Smooth muscle cell (in vitro differentiated cells): ENCODE data around the gene LRRC8E. TPM values are rescaled to one million over a fixed set of nuclear protein-coding genes. Genes with fewer than 3 reads are reported as not detected.

Experiments used
- DNase-seq: peaks from one replicate; lab custom pipeline; 2025; ENCODE audit not compliant: unreplicated experiment; lab: John Stamatoyannopoulos, UW
- H2AFZ ChIP-seq: fragments of 200-600 bp; sonication (generic); 2 replicates; pipeline ENCODE4 v1.6.0; 2016; ENCODE audit warnings: antibody characterized with exemption, low read depth, mild to moderate bottlenecking
- H3F3A ChIP-seq: fragments of 200-600 bp; sonication (generic); 2 replicates; pipeline ENCODE4 v1.6.0; 2017; ENCODE audit warnings: antibody characterized with exemption, low read depth
- H3K27ac ChIP-seq: fragments of 200-600 bp; sonication (generic); 2 replicates; pipeline ENCODE4 v1.5.1; 2016; ENCODE audit warnings: low read depth, mild to moderate bottlenecking
- H3K27me3 ChIP-seq: fragments of 200-600 bp; sonication (generic); 2 replicates; pipeline ENCODE4 v1.6.1; 2016; ENCODE audit warnings: low read depth, mild to moderate bottlenecking
- H3K36me3 ChIP-seq: fragments of 200-600 bp; sonication (generic); 2 replicates; pipeline ENCODE4 v1.5.1; 2016; ENCODE audit warnings: low read depth
- H3K4me1 ChIP-seq: fragments of 200-600 bp; sonication (generic); 2 replicates; pipeline ENCODE4 v1.5.1; 2016; ENCODE audit warnings: low read depth
- H3K4me2 ChIP-seq: fragments of 200-600 bp; sonication (generic); 2 replicates; pipeline ENCODE4 v1.6.0; 2016; ENCODE audit warnings: mild to moderate bottlenecking
- H3K4me3 ChIP-seq: fragments of 200-600 bp; sonication (generic); 2 replicates; pipeline ENCODE4 v1.5.1; 2016; ENCODE audit warnings: mild to moderate bottlenecking
- H3K79me2 ChIP-seq: fragments of 200-600 bp; sonication (generic); 2 replicates; pipeline ENCODE4 v1.6.0; 2016; ENCODE audit warnings: low read depth, mild to moderate bottlenecking
- H3K9ac ChIP-seq: fragments of 200-600 bp; sonication (generic); 2 replicates; pipeline ENCODE4 v1.6.0; 2016; ENCODE audit warnings: low read depth
- H3K9me3 ChIP-seq: fragments of 200-600 bp; sonication (generic); replicated peaks from 2 replicates; pipeline ENCODE4 v1.5.1; 2016; ENCODE audit warnings: low read depth
- H4K20me1 ChIP-seq: fragments of 200-600 bp; sonication (generic); 2 replicates; pipeline ENCODE4 v1.6.0; 2016; ENCODE audit warnings: low read depth
- WGBS: methylation state at CpG from one replicate; pipeline ENCODE4 v1.1.7; 2016; ENCODE audit warnings: low lambda C conversion rate; 5-methylcytosine and 5-hydroxymethylcytosine counted together
- polyA plus RNA-seq: library from polyadenylated mRNA; unstranded; fragments of >200 nt; fragmentation: Nextera tagmentation; extraction: Ambion mirVana; gene quantifications from 2 replicates; pipeline ENCODE4 v1.2.1, GENCODE V29; 2016
- total RNA-seq: library from RNA; depleted of rRNA; stranded (reverse); fragments of >200 nt; gene quantifications from 2 replicates; pipeline ENCODE4 v1.2.3, GENCODE V29; 2014
- TF ChIP-seq, protein P1 (sequence below): fragments of 200-600 bp; sonication (generic); IDR thresholded peaks from 2 replicates; pipeline ENCODE4 v1.5.1; 2017; ENCODE audit warnings: borderline replicate concordance, mild to moderate bottlenecking, antibody characterized with exemption; ENCODE audit not compliant: insufficient read depth, poor library complexity, severe bottlenecking

Gene LRRC8E
- 7.6 and 7.8 TPM in 2 replicates for total RNA-seq
- 6.3 and 7.4 TPM in 2 replicates for polyA plus RNA-seq

DNA sequence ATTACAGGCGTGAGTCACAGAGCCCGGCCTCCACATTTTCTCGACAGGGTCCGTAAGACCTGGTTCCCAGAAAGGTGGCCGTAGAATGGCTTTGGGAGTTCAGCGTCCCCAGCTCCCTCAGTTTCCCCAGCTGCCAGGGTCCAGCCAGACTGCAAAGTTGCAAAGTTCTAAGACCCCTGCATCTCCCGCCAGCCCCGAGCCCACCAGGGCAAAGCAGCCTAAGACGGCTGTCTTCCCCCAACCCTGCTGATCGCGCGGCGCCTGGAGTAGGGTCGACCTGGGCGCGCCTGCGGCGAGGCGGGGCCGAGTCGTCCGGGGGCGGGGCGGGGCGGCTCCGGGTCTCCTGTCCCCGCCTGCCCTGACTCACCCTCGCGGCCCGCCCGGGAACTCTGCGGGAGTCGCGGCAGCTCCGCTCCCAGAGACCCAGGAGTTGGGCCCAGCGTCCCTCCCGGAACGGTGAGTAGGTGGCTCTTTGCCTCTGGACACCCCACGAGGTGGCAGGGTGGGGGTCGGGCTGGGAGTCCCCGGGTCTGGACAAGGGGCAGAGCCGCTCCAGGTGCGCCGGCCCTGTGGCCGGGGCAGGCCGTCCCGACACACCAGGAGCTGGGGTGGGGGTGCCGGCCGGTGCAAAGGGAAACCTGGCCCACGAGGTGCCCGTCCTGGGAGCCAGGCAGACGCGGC, at the start of gene LRRC8E:
TSS of gene LRRC8E (plus strand) at position 366 of the 681 bp plus-strand sequence. CDS start 7,094 bp downstream, outside the sequence.
- H4K20me1 ChIP-seq = no peaks in the 10 kb centered on the region
- peak within 1 kb of the TSS; percentile 71 for H3K27ac ChIP-seq
- TF ChIP-seq, protein P1, sequence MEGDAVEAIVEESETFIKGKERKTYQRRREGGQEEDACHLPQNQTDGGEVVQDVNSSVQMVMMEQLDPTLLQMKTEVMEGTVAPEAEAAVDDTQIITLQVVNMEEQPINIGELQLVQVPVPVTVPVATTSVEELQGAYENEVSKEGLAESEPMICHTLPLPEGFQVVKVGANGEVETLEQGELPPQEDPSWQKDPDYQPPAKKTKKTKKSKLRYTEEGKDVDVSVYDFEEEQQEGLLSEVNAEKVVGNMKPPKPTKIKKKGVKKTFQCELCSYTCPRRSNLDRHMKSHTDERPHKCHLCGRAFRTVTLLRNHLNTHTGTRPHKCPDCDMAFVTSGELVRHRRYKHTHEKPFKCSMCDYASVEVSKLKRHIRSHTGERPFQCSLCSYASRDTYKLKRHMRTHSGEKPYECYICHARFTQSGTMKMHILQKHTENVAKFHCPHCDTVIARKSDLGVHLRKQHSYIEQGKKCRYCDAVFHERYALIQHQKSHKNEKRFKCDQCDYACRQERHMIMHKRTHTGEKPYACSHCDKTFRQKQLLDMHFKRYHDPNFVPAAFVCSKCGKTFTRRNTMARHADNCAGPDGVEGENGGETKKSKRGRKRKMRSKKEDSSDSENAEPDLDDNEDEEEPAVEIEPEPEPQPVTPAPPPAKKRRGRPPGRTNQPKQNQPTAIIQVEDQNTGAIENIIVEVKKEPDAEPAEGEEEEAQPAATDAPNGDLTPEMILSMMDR = no peak
- peak within 1 kb of the TSS; percentile 93 for H3K9ac ChIP-seq
- no peaks in the 10 kb centered on the region for H3F3A ChIP-seq
- H3K79me2 ChIP-seq = no peaks in the 10 kb centered on the region
- peak within 1 kb of the TSS; percentile 92 for H3K4me2 ChIP-seq
- H3K4me1 ChIP-seq = no peaks in the 10 kb centered on the region
- 9% methylated on average over 36 of the region's 53 CpGs for WGBS
- peak within 1 kb of the TSS; percentile 68 for H3K4me3 ChIP-seq
- H3K36me3 ChIP-seq = no peaks in the 10 kb centered on the region
- H3K27me3 ChIP-seq = no peaks in the 10 kb centered on the region
- peak within 1 kb of the TSS; percentile 86 for H2AFZ ChIP-seq
- H3K9me3 ChIP-seq = no peaks in the 10 kb centered on the region
- DNase-seq = peak; percentile 42

DNA sequence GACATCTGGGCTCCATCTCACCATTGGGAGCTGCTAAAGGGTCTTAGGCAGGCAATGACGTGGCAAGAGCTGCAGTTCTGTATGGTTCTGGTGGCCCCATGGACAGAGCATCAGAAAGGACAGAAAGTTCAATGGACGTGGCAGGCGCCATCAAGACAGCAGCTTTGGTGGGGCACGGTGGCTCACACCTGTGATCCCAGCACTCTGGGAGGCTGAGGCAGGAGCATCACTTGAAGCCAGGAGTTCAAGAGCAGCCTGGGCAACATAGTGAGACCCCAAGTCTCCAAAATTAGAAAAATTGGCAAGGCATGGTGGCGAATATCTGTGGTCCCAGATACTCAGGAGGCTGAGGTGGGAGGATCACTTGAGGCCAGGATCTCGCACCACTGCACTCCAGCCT, 48.8 kb upstream of the LRRC8E start:
- Histone ChIP-seq H3K79me2 (no peaks in the 10 kb centered on the region), H3K4me1 (no peaks in the 10 kb centered on the region), H3K27ac (no peak overlapping the region), H3K4me3 (no peak overlapping the region), H4K20me1 (peaks cover 31% of the 10 kb centered on the region), H3K27me3 (no peaks in the 10 kb centered on the region), H3K9me3 (no peaks in the 10 kb centered on the region), H3K36me3 (no peaks in the 10 kb centered on the region), H3F3A (no peaks in the 10 kb centered on the region), H3K9ac (no peak overlapping the region), H2AFZ (no peak overlapping the region), H3K4me2 (no peak overlapping the region)
- WGBS = 92% methylated on average over 6 of the region's 6 CpGs
- DNase-seq = no peak
- TF ChIP-seq, protein P1 = no peak

DNA sequence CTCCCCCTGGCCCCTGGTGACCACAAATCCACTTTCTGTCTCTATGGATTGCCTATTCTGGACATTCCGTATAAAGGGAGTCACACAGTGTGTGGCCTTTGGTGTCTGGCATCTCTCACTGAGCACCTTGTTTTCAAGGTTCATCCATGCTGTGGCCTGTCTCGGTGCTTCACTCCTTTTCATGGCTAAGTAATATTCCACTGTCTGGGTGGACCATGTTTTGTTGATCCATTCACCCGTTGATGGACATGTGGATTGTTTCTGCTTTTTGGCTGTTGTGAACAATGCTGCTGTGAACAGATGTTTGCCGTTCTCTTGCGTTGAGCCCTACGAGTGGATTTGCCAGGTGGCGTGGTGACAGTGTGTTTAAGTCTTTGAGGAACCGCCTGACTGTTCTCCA, 47.7 kb upstream of the LRRC8E start:
- H3K9ac ChIP-seq = no peak overlapping the region
- no peak overlapping the region for H3K4me3 ChIP-seq
- no peak overlapping the region for H3K4me2 ChIP-seq
- no peaks in the 10 kb centered on the region for H3K36me3 ChIP-seq
- no peaks in the 10 kb centered on the region for H3F3A ChIP-seq
- H3K79me2 ChIP-seq = no peaks in the 10 kb centered on the region
- no peak overlapping the region for H2AFZ ChIP-seq
- no peaks in the 10 kb centered on the region for H3K4me1 ChIP-seq
- no peak overlapping the region for H3K27ac ChIP-seq
- H3K9me3 ChIP-seq = no peaks in the 10 kb centered on the region
- TF ChIP-seq, protein P1 = no peak
- no peak for DNase-seq
- peaks cover 39% of the 10 kb centered on the region for H4K20me1 ChIP-seq
- no peaks in the 10 kb centered on the region for H3K27me3 ChIP-seq
- 97% methylated on average over 8 of the region's 8 CpGs for WGBS
